Dendritic cell treated with granulocyte-macrophage colony-stimulating factor and Interleukin-4, amounts not matched to agents 40 ng/mL and 50 ng/mL, for 4 days (primary cell): ENCODE data around the gene ADH7.
"Not testable (repeated sequence)": the region's sequence is repeated elsewhere in the genome, so short reads cannot be mapped to it uniquely, and the experiment has no call there.

Experiments used
- H3K27ac Mint-ChIP-seq: one replicate; pipeline ENCODE4 v1.8.0; 2022; ENCODE audit warnings: mild to moderate bottlenecking, mixed read lengths
- H3K27me3 Mint-ChIP-seq: one replicate; pipeline ENCODE4 v1.8.0; 2022; ENCODE audit warnings: mild to moderate bottlenecking, mixed read lengths
- H3K36me3 Mint-ChIP-seq: one replicate; pipeline ENCODE4 v1.8.0; 2022; ENCODE audit warnings: low read depth, mixed read lengths
- H3K4me1 Mint-ChIP-seq: one replicate; pipeline ENCODE4 v1.8.0; 2022; ENCODE audit warnings: low read depth, mixed read lengths
- H3K4me3 Mint-ChIP-seq: one replicate; pipeline ENCODE4 v1.8.0; 2022; ENCODE audit warnings: mild to moderate bottlenecking, moderate library complexity, mixed read lengths
- H3K9me3 Mint-ChIP-seq: one replicate; pipeline ENCODE4 v1.8.0; 2022; ENCODE audit warnings: mixed read lengths
- intact Hi-C: fragments of 100-400 bp; cut with micrococcal nuclease; formaldehyde crosslinking; loops from one replicate; pipeline ENCODE4 v1.15.0; 2022

The ADH7 gene

GRCh38 chr4:99381588-99382175 lies 53.5 kb downstream of the ADH7 start:
- Mint-ChIP-seq H3K4me1 (no peaks in the 10 kb centered on the region), H3K27ac (no peak overlapping the region), H3K4me3 (no peak overlapping the region), H3K27me3 (no peaks in the 10 kb centered on the region), H3K36me3 (no peaks in the 10 kb centered on the region), H3K9me3 (peaks cover 10% of the 10 kb centered on the region)
- intact Hi-C loops = no loop called here

GRCh38 chr4:99379571-99379970 lies 55.6 kb downstream of the ADH7 start:
- intact Hi-C loops = no loop called here
- no peaks in the 10 kb centered on the region for H3K36me3 Mint-ChIP-seq
- no peaks in the 10 kb centered on the region for H3K27me3 Mint-ChIP-seq
- H3K27ac Mint-ChIP-seq = no peak overlapping the region
- no peaks in the 10 kb centered on the region for H3K4me1 Mint-ChIP-seq
- peaks cover 22% of the 10 kb centered on the region for H3K9me3 Mint-ChIP-seq
- H3K4me3 Mint-ChIP-seq = no peak overlapping the region

- no peaks in the 10 kb centered on the region for H3K4me1 Mint-ChIP-seq
- no peak overlapping the region for H3K4me3 Mint-ChIP-seq
- H3K9me3 Mint-ChIP-seq = peaks cover 22% of the 10 kb centered on the region
- no peaks in the 10 kb centered on the region for H3K36me3 Mint-ChIP-seq
- no peak overlapping the region for H3K27ac Mint-ChIP-seq
- intact Hi-C loops = no loop called here
- H3K27me3 Mint-ChIP-seq = no peaks in the 10 kb centered on the region
Observed at GRCh38 chr4:99378876-99379275, 56.3 kb downstream of the ADH7 start.

GRCh38 chr4:99377341-99377740 lies 57.8 kb downstream of the ADH7 start:
- intact Hi-C loops = not testable (repeated sequence)
- peaks cover 14% of the 10 kb centered on the region for H3K9me3 Mint-ChIP-seq

GRCh38 chr4:99372464-99372863 lies 62.7 kb downstream of the ADH7 start:
- H3K4me1 Mint-ChIP-seq, H3K36me3 Mint-ChIP-seq, intact Hi-C loops, H3K27ac Mint-ChIP-seq, H3K27me3 Mint-ChIP-seq, H3K4me3 Mint-ChIP-seq: not testable (repeated sequence)
- H3K9me3 Mint-ChIP-seq = peaks cover 22% of the 10 kb centered on the region

More at GRCh38 chr4:99377341-99377740, 57.8 kb downstream of the ADH7 start:
- H3K4me3 Mint-ChIP-seq, H3K36me3 Mint-ChIP-seq, H3K27ac Mint-ChIP-seq, H3K27me3 Mint-ChIP-seq, H3K4me1 Mint-ChIP-seq: not testable (repeated sequence)

- H3K4me1 Mint-ChIP-seq, H3K27ac Mint-ChIP-seq, H3K36me3 Mint-ChIP-seq, H3K4me3 Mint-ChIP-seq, H3K27me3 Mint-ChIP-seq, intact Hi-C loops: not testable (repeated sequence)
- H3K9me3 Mint-ChIP-seq = peaks cover 13% of the 10 kb centered on the region
Observed at GRCh38 chr4:99367817-99368216, 67.3 kb downstream of the ADH7 start.

- no peak overlapping the region for H3K4me3 Mint-ChIP-seq
- no peaks in the 10 kb centered on the region for H3K27me3 Mint-ChIP-seq
- no peaks in the 10 kb centered on the region for H3K4me1 Mint-ChIP-seq
- H3K9me3 Mint-ChIP-seq = peaks cover 13% of the 10 kb centered on the region
- intact Hi-C loops = no loop called here
- H3K36me3 Mint-ChIP-seq = no peaks in the 10 kb centered on the region
- H3K27ac Mint-ChIP-seq = no peak overlapping the region
Observed at GRCh38 chr4:99366491-99366890, 68.7 kb downstream of the ADH7 start.

- Mint-ChIP-seq H3K4me1 (no peaks in the 10 kb centered on the region), H3K9me3 (peaks cover 7% of the 10 kb centered on the region), H3K27ac (no peak overlapping the region), H3K27me3 (no peaks in the 10 kb centered on the region), H3K4me3 (no peak overlapping the region), H3K36me3 (no peaks in the 10 kb centered on the region)
- intact Hi-C loops = no loop called here
Observed at GRCh38 chr4:99362768-99363167, 72.4 kb downstream of the ADH7 start.
